ENCODE data around the gene CCDC57.

The CCDC57 gene

DNA sequence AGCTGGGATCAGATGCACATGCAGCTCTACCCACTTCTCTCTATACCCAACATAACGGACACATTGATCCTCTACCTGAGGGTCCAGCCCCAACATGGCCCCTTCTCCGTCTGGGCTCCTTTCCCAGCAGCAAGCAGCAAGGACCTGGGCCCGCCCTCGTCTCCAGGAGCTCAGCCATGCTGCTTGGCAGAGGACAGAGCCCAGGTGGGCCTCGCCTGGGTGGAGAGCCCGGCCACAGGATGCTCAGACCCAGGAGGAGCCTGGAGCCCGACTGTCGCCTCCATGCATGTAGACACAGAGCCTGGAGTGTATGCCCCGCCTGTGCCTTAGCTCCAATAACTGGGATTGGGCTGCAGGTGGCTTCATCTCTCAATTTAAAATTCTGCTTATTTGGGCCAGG lies 57.0 kb downstream of the CCDC57 start:
- H3K9me3 ChIP-seq (ENCODE audit: control insufficient read depth, insufficient read depth, low read length) = no peaks in the 10 kb centered on the region
- H3K4me1 ChIP-seq (ENCODE audit: control insufficient read depth, insufficient read depth, low read length) = no peaks in the 10 kb centered on the region
- no peaks in the 10 kb centered on the region for H3K36me3 ChIP-seq (ENCODE audit: control insufficient read depth, insufficient read depth, low read length)
- H3K9ac ChIP-seq (ENCODE audit: low read depth, low read length) = no peak overlapping the region
- H3K4me3 ChIP-seq (ENCODE audit: low read depth, low read length) = no peak overlapping the region
- H3K27me3 ChIP-seq (ENCODE audit: control insufficient read depth, insufficient read depth, low read length) = no peaks in the 10 kb centered on the region

DNA sequence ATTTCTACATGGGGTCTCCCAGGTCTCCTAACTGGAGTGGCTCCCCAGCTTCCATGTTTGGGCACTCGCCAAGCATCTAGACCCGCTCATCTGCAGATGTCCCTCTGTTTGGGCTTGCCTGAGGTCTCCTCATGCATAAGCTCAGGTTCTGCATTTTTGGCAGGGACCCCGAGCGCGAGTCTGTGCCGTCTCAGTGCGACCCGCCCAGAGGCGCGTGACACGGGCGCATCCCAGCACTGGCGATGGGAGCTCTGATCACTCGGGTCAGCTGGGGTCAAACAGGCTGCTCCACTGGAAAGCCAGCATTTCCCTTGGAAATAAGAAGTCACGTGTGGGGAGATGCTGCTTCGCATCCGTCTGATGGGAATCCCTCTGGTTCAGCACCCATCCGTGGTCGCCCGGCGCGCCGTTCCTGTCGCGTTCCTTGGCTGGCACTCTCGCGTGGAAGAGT lies 57.7 kb downstream of the CCDC57 start:
- no peaks in the 10 kb centered on the region for H3K36me3 ChIP-seq (ENCODE audit: control insufficient read depth, insufficient read depth, low read length)
- no peaks in the 10 kb centered on the region for H3K9me3 ChIP-seq (ENCODE audit: control insufficient read depth, insufficient read depth, low read length)
- no peak overlapping the region for H3K9ac ChIP-seq (ENCODE audit: low read depth, low read length)
- no peak overlapping the region for H3K4me3 ChIP-seq (ENCODE audit: low read depth, low read length)
- H3K4me1 ChIP-seq (ENCODE audit: control insufficient read depth, insufficient read depth, low read length) = no peaks in the 10 kb centered on the region
- H3K27me3 ChIP-seq (ENCODE audit: control insufficient read depth, insufficient read depth, low read length) = no peaks in the 10 kb centered on the region

DNA sequence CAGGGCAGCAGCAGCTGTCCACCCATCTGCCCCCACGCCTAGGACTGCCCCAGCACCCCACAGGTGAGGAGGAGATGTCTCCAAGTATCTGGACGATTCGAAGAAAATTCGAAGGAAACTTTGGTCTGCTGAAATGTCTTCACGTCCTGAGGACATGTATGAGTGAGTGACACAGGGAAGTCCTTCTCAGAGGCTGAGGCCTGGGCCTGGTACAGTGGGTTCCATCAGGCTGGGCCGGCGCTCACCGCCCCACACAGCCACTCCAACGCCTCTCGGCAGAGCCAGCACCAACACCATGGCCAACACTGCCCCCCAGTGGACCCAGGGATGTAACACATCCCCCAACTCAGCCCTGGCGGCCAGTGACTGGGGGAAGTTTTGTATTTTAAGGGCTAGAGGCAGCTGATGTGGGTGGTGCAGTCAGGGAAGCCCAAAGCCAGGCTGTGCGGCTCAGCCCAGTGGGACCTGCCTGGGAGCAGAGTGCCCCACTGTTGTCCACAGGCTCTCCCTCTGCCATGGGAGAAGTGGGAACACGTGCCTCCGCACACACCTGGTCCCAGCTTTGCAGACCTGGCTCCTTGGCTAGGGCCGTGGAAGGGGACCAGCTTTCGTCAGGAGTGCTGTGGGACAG lies 58.8 kb downstream of the CCDC57 start:
- Histone ChIP-seq H3K9ac (ENCODE audit: low read depth, low read length) (no peak overlapping the region), H3K36me3 (ENCODE audit: control insufficient read depth, insufficient read depth, low read length) (no peaks in the 10 kb centered on the region), H3K27me3 (ENCODE audit: control insufficient read depth, insufficient read depth, low read length) (no peaks in the 10 kb centered on the region), H3K9me3 (ENCODE audit: control insufficient read depth, insufficient read depth, low read length) (no peaks in the 10 kb centered on the region), H3K4me1 (ENCODE audit: control insufficient read depth, insufficient read depth, low read length) (no peaks in the 10 kb centered on the region), H3K4me3 (ENCODE audit: low read depth, low read length) (no peak overlapping the region)

DNA sequence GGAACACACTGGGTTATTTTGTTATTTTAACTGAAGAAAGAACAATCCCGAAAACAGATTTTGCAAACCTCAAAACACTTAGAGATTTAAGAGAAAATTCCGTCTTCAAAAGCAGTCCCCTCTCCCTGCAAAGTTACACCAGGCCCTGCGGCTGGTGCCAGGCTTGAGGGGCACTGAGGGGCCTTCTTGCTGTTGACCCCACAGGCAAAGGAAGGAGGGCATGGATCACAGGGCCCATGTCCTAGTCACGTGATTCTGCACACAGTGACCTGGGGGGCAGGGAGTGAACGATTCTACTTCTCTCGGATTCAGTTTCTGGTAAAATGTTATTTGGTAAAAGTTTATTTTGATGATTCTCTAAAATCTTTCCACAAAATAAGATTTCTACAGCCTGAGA lies 59.3 kb downstream of the CCDC57 start:
- Histone ChIP-seq H3K4me3 (ENCODE audit: low read depth, low read length) (no peak overlapping the region), H3K9ac (ENCODE audit: low read depth, low read length) (no peak overlapping the region), H3K9me3 (ENCODE audit: control insufficient read depth, insufficient read depth, low read length) (no peaks in the 10 kb centered on the region), H3K36me3 (ENCODE audit: control insufficient read depth, insufficient read depth, low read length) (no peaks in the 10 kb centered on the region), H3K4me1 (ENCODE audit: control insufficient read depth, insufficient read depth, low read length) (no peaks in the 10 kb centered on the region), H3K27me3 (ENCODE audit: control insufficient read depth, insufficient read depth, low read length) (no peaks in the 10 kb centered on the region)

DNA sequence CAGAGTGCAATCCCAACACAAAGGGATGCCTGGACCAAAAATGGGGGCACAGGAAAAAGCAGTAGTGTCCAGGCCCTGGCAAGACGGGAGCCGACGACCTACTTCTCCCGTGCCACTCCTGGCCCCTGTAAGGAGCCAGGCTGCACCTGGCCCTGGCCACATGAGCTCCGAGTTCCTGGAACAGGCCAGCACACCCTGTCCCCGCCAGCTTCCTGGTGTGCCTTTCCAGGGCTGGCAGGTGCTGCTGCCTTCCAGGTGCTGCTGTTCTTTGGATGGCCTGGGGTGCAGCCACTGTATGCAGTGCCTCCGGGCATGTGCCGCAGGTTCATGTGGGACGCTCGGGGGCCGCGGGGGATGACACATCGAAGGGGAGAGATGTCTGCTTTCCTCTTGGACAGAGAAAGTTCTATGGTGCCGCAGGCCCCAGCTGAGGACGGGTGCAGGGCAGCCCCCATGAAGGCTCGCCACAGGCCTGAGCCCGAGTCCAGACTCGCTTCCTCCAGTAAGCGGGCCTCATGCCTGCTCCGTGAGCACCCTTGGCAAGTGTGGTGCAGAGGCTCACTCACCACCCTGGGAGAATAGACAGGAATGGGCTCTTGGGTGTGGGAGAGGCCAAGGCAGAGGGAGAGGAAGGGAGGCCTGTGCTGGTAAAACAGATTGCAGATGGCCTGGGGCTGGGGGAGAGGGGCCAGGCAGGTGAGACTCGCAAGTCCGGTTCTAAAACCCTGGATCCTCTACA lies 59.9 kb downstream of the CCDC57 start:
- Histone ChIP-seq H3K9ac (ENCODE audit: low read depth, low read length) (no peak overlapping the region), H3K9me3 (ENCODE audit: control insufficient read depth, insufficient read depth, low read length) (no peaks in the 10 kb centered on the region)

DNA sequence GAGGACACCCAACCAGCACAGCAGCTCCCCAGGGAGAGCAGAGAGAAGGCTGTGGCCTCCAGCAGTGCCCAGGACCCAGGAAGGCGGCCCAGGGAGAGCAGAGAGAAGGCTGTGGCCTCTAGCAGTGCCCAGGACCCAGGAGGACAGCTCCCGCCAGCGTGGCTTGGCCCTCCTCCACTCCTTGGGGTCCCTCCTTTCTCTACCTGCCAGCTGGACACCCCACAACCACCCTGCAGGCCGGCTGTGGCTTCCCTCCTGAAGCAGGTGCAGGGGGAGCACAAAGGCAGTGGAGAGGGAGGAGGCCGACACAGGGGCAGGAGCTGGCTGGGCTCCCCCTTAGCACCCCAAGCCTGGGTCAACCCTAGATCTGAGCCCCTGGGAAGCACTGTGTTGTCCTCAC lies 60.5 kb downstream of the CCDC57 start:
- H3K4me3 ChIP-seq (ENCODE audit: low read depth, low read length) = no peak overlapping the region
- no peaks in the 10 kb centered on the region for H3K36me3 ChIP-seq (ENCODE audit: control insufficient read depth, insufficient read depth, low read length)
- H3K4me1 ChIP-seq (ENCODE audit: control insufficient read depth, insufficient read depth, low read length) = no peaks in the 10 kb centered on the region
- no peaks in the 10 kb centered on the region for H3K9me3 ChIP-seq (ENCODE audit: control insufficient read depth, insufficient read depth, low read length)
- no peaks in the 10 kb centered on the region for H3K27me3 ChIP-seq (ENCODE audit: control insufficient read depth, insufficient read depth, low read length)
- H3K9ac ChIP-seq (ENCODE audit: low read depth, low read length) = no peak overlapping the region

More for the DNA sequence above, 59.9 kb downstream of the CCDC57 start:
- no peak overlapping the region for H3K4me3 ChIP-seq (ENCODE audit: low read depth, low read length)
- no peaks in the 10 kb centered on the region for H3K4me1 ChIP-seq (ENCODE audit: control insufficient read depth, insufficient read depth, low read length)
- H3K36me3 ChIP-seq (ENCODE audit: control insufficient read depth, insufficient read depth, low read length) = no peaks in the 10 kb centered on the region
- H3K27me3 ChIP-seq (ENCODE audit: control insufficient read depth, insufficient read depth, low read length) = no peaks in the 10 kb centered on the region

DNA sequence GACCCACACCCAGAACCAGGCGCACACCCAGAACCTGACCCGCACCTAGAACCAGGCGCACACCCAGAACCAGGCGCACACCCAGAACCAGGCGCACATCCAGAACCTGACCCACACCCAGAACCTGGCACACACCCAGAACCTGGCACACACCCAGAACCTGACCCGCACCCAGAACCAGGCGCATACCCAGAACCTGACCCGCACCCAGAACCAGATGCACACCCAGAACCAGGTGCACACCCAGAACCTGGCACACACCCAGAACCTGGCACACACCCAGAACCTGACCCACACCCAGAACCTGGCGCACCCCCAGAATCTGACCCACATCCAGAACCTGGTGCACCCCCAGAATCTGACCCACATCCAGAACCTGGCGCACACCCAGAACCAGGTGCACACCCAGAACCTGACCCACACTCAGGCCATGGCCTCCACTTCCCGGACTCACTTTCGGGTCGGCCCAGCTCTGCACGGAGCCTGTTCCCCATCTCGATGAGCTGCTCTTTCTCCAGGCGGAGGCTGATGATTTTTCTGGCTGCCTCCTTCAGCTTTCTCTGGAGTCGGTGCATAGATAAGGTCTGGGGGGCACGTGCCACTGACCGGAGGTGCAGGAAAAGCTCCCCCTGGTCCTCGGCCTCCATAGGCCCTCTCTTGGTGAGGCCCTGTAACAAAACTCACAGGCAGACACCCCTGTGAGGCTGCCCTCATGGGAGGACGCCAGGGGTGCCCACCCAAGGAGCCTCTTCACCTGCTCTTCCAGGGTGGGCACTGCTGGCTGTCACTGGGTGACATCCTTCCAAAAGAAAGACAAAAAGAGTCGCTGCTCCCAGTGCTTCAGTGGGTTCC lies 61.3 kb downstream of the CCDC57 start:
- no peaks in the 10 kb centered on the region for H3K27me3 ChIP-seq (ENCODE audit: control insufficient read depth, insufficient read depth, low read length)
- H3K4me1 ChIP-seq (ENCODE audit: control insufficient read depth, insufficient read depth, low read length) = no peaks in the 10 kb centered on the region
- H3K9me3 ChIP-seq (ENCODE audit: control insufficient read depth, insufficient read depth, low read length) = no peaks in the 10 kb centered on the region
- no peak overlapping the region for H3K4me3 ChIP-seq (ENCODE audit: low read depth, low read length)
- H3K36me3 ChIP-seq (ENCODE audit: control insufficient read depth, insufficient read depth, low read length) = no peaks in the 10 kb centered on the region
- H3K9ac ChIP-seq (ENCODE audit: low read depth, low read length) = no peak overlapping the region

DNA sequence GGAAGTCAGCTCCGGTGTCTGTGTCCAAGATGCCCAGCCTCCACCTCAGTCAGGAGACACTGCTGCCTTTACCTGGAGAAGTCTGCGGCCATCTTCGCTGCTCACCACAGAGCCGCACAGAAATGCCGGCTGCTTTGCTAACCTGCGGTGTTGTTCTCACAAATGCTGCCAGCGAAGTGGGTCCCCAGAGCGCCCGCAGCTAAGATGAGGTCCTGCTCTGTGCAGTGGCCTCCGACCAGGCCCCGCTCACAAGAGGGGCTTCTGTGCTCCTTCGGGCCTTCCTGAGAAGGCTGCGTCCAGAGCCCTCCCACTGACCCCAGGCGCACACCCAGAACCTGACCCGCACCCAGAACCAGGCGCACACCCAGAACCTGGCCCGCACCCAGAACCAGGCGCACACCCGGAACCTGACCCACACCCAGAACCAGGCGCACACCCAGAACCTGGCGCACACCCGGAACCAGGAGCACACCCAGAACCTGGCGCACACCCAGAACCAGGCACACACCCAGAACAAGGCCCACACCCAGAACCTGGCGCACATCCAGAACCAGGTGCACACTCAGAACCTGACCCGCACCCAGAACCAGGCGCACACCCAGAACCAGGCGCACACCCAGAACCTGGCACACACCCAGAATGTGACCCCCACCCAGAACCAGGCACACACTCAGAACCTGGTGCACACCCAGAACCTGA lies 63.1 kb downstream of the CCDC57 start:
- H3K36me3 ChIP-seq (ENCODE audit: control insufficient read depth, insufficient read depth, low read length) = no peaks in the 10 kb centered on the region
- H3K9me3 ChIP-seq (ENCODE audit: control insufficient read depth, insufficient read depth, low read length) = no peaks in the 10 kb centered on the region
- no peaks in the 10 kb centered on the region for H3K27me3 ChIP-seq (ENCODE audit: control insufficient read depth, insufficient read depth, low read length)
- no peak overlapping the region for H3K9ac ChIP-seq (ENCODE audit: low read depth, low read length)
- no peak overlapping the region for H3K4me3 ChIP-seq (ENCODE audit: low read depth, low read length)
- no peaks in the 10 kb centered on the region for H3K4me1 ChIP-seq (ENCODE audit: control insufficient read depth, insufficient read depth, low read length)

DNA sequence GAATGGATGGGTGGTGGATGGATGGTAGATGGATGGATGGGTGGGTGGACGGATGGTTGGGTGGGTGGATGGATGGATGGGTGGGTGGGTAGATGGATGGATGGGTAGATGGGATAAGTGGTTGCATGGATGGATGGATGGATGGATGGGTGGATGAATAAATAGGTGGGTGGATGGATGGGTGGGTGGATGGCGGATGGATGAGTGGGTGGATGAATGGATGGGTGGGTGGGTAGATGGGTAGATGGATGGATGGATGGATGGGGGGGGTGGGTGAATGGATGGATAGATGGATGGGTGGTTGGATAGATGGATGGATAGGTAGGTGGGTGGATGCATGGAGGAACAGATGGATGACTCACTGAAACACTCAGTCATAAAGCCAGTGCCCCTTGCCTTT lies 63.6 kb downstream of the CCDC57 start:
- H3K4me1 ChIP-seq (ENCODE audit: control insufficient read depth, insufficient read depth, low read length) = no peaks in the 10 kb centered on the region
- no peak overlapping the region for H3K9ac ChIP-seq (ENCODE audit: low read depth, low read length)
- H3K36me3 ChIP-seq (ENCODE audit: control insufficient read depth, insufficient read depth, low read length) = no peaks in the 10 kb centered on the region
- H3K9me3 ChIP-seq (ENCODE audit: control insufficient read depth, insufficient read depth, low read length) = no peaks in the 10 kb centered on the region
- no peak overlapping the region for H3K4me3 ChIP-seq (ENCODE audit: low read depth, low read length)
- H3K27me3 ChIP-seq (ENCODE audit: control insufficient read depth, insufficient read depth, low read length) = no peaks in the 10 kb centered on the region

DNA sequence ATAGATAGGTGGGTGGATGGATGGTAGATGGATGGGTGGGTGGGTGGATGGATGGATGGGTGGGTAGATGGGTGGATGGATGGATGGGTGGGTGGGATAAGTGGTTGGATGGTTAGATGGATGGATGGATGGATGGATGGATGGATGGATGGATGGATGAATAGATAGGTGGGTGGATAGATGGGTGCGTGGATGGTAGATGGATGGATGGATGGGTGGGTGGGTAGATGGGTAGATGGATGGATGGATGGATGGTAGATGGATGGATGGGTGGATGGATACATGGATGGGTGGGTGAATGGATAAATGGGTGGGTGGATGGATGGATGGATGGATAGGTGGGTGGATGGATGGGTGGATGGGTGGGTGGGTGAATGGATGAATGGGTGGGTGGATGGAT lies 64.6 kb downstream of the CCDC57 start:
- no peak overlapping the region for H3K4me3 ChIP-seq (ENCODE audit: low read depth, low read length)
- no peaks in the 10 kb centered on the region for H3K4me1 ChIP-seq (ENCODE audit: control insufficient read depth, insufficient read depth, low read length)
- no peaks in the 10 kb centered on the region for H3K9me3 ChIP-seq (ENCODE audit: control insufficient read depth, insufficient read depth, low read length)
- H3K27me3 ChIP-seq (ENCODE audit: control insufficient read depth, insufficient read depth, low read length) = no peaks in the 10 kb centered on the region
- no peak overlapping the region for H3K9ac ChIP-seq (ENCODE audit: low read depth, low read length)
- H3K36me3 ChIP-seq (ENCODE audit: control insufficient read depth, insufficient read depth, low read length) = no peaks in the 10 kb centered on the region
